ENCODE results near the gene USH1G. TPM values are rescaled to one million over a fixed set of nuclear protein-coding genes. Genes with fewer than 3 reads are reported as not detected.

USH1G gene
- total RNA-seq, 1 experiment from 2014 or later, result 2.7 TPM

DNA sequence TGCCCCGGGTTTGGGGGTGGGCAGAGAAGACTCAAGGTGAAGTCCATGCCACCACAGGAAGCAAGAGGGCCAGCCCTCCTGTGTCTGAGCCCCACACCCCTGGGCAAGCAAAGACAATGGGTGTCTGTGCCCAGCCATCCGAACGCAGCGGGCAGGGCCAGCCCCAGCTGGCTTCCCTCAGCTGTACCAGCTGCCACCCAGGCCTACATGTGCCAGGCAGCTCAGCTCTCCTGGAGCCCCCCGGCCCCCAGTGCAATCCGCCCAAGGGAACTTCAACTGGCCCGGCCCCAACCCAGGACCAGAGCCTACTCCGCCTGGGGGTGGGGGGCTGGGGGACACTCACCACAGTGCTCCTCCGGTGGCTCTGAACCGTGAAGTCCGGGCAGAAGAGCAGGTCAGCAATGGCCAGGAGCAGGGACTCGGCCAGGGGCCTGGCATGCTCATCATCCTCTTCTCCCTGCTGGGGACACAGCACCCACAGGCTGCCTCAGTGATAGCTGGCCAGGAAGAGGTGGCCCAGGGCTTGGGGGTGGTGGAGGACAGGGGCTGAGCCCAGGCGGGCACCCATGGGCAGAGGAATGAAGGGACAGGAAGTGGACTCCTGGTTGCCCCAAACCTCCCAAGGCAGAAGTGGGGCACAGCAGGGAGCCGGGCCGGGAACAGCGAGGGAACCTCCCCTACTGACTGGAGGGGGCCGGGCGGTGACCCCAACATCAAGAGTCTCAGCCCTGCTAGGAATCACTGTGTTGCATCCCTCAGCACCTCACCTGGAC is 39.8 kb upstream of the USH1G start:
- Histone ChIP-seq H3K4me1 (ENCODE audit: insufficient read depth, low read length) (no peaks in the 10 kb centered on the region), H3K9me3 (ENCODE audit: control insufficient read depth, low read depth, low read length) (no peaks in the 10 kb centered on the region), H4K20me1 (ENCODE audit: control insufficient read depth, insufficient read depth, insufficient read length) (peaks cover 3% of the 10 kb centered on the region), H2BK20ac (ENCODE audit: low read depth, low read length, poor library complexity, severe bottlenecking) (no peak overlapping the region), H3K79me1 (ENCODE audit: insufficient read depth, low read depth, low read length, poor library complexity, severe bottlenecking) (no peaks in the 10 kb centered on the region), H3K4me2 (ENCODE audit: insufficient read depth, insufficient read length, low read length) (no peak overlapping the region), H2BK15ac (ENCODE audit: low read depth, low read length) (no peak overlapping the region), H2AFZ (ENCODE audit: low read length) (no peak overlapping the region), H3K23me2 (ENCODE audit: insufficient read length, low read depth, low read length, poor library complexity, severe bottlenecking) (no peaks in the 10 kb centered on the region), H3K56ac (ENCODE audit: insufficient read length, low read depth, low read length) (no peak overlapping the region), H3K27ac (ENCODE audit: insufficient read length, low read depth, low read length) (no peak overlapping the region), H2BK12ac (ENCODE audit: insufficient read length, low read depth, low read length) (no peak overlapping the region), H4K5ac (ENCODE audit: insufficient read length, low read depth, low read length) (no peak overlapping the region), H2BK120ac (ENCODE audit: low read depth, low read length, poor library complexity, severe bottlenecking) (no peak overlapping the region), H2BK5ac (ENCODE audit: insufficient read length, low read length) (no peak overlapping the region), H2AK5ac (ENCODE audit: insufficient read length, low read length) (no peak overlapping the region), H3K14ac (ENCODE audit: insufficient read depth, low read length) (no peak overlapping the region), H3K23ac (ENCODE audit: insufficient read length, low read depth, low read length) (no peak overlapping the region), H3K79me2 (ENCODE audit: insufficient read depth, low read length) (no peaks in the 10 kb centered on the region), H4K91ac (ENCODE audit: insufficient read length, low read depth, low read length) (no peak overlapping the region), H4K8ac (replicated peaks; ENCODE audit: insufficient read length, low read depth, low read length) (no peak overlapping the region), H3K4ac (ENCODE audit: low read depth, low read length) (no peak overlapping the region), H3K9ac (ENCODE audit: extremely low read depth, insufficient read length, low read length) (no peak overlapping the region), H3K27me3 (ENCODE audit: insufficient read depth, low read length) (no peaks in the 10 kb centered on the region), H3T11ph (ENCODE audit: low read length) (no peak overlapping the region), H3K18ac (ENCODE audit: insufficient read length, low read depth, low read length) (no peak overlapping the region)
- no peak overlapping the region; a peak in 1 of 5 replicates for H3K4me3 Mint-ChIP-seq
- TF ChIP-seq CTCF (conservative IDR thresholded peaks at IDR 0.05), result no peak
- DNase-seq, result peak; percentile 28
- peaks cover 30% of the 10 kb centered on the region for H3K27me3 Mint-ChIP-seq (ENCODE audit: low read depth)
- H3K9me3 Mint-ChIP-seq, result peaks cover 0 to 2% of the 10 kb centered on the region in 2 experiments; a peak in 1 of 5 replicates
- peaks cover 0 to 2% (median 0%) of the 10 kb centered on the region in 3 experiments; a peak in 2 of 7 replicates for H3K36me3 Mint-ChIP-seq (ENCODE audit: insufficient read depth in 1 of 3, low read depth in 3 of 3)
- H3K27ac Mint-ChIP-seq, result no peak overlapping the region
- WGBS (ENCODE audit: extremely low coverage, insufficient read length, low lambda C conversion rate), result no CpG with 5 or more reads among the region's 18 CpGs
- peaks cover 6 to 11% of the 10 kb centered on the region in 2 experiments for H3K4me1 Mint-ChIP-seq

Measured in H9 (cell line).